IPS-18c (cell line): ENCODE measurements around the gene IFIT1B.
"Not testable (repeated sequence)": the region's sequence is repeated elsewhere in the genome, so short reads cannot be mapped to it uniquely, and the experiment has no call there.

Experiments
- H3K4me3 ChIP-seq: 2 replicates; pipeline ENCODE4 v1.7.0; 2013; ENCODE audit warnings: low read depth, mild to moderate bottlenecking, low read length, moderate library complexity; ENCODE audit not compliant: insufficient read depth
- H3K9me3 ChIP-seq: one replicate; pipeline ENCODE4 v1.6.1; 2013; ENCODE audit warnings: mild to moderate bottlenecking, low read length, moderate library complexity; ENCODE audit not compliant: control insufficient read depth, insufficient read depth

IFIT1B gene

DNA sequence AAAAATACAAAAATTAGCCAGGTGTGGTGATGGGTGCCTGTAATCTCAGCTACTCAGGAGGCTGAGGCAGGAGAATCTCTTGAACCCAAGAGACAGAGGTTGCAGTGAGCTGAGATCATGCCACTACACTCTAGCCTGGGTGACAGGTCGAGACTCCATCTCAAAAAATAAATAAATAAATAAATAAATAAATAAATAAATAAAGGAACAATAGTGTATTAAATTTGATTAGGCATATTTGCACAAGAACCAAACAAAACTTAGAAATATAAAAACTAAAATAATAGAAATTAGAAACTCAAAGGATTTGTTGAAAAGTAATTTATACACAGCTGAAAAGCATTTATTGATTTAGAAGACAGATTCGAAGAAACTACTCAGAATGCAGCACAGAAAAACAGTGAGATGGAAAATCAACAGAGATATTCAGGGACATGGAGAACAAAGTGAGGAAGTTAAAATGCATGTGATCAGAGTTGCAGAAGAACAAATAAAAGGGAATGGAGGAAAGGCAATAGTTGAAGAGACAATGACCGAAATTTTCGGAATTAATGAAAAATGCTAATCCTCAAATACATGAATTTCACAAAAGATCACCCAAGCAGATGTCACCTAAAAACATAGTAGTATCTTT lies 32.4 kb upstream of the IFIT1B start:
- H3K4me3 ChIP-seq: no peak overlapping the region
- no peaks in the 10 kb centered on the region for H3K9me3 ChIP-seq

DNA sequence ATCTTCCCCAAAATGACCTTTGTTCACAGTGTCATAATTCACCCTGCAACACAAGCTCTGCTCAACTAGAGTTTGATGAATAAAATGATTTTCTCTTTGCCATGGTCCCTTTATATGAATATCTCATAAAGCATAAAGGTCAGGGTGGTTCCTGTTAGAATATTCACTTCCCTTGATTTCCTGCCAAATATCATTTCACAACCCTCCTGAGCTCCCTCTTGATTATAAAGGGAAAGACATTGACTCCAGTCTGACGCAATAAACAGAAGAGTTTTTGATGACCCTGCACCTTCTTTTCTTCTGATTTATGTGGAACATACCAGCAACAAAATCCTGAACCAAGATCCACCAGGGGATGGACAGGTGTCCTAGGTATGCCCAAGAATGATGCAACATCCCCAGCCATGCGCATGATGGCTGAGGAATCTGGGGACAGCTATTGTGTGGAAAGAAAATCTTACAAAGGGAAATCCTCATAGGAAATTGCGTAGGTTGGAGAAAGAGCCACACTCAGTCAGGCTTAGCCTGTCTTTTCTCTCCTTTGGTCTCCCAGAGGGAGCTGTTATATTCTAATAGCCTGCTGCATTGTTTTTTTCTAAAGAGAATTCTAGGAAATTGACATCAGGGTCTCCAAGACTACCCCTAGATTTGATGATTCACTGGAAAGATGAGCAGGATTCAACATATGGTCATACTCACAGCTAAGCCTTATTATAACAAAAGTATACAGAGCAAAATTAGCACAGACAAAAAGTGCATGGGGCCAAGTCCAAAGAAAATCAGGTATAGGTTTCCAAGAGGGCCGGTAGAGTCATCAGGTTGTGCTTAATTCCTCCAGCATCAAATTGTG lies 31.2 kb upstream of the IFIT1B start:
- no peak overlapping the region for H3K4me3 ChIP-seq

DNA sequence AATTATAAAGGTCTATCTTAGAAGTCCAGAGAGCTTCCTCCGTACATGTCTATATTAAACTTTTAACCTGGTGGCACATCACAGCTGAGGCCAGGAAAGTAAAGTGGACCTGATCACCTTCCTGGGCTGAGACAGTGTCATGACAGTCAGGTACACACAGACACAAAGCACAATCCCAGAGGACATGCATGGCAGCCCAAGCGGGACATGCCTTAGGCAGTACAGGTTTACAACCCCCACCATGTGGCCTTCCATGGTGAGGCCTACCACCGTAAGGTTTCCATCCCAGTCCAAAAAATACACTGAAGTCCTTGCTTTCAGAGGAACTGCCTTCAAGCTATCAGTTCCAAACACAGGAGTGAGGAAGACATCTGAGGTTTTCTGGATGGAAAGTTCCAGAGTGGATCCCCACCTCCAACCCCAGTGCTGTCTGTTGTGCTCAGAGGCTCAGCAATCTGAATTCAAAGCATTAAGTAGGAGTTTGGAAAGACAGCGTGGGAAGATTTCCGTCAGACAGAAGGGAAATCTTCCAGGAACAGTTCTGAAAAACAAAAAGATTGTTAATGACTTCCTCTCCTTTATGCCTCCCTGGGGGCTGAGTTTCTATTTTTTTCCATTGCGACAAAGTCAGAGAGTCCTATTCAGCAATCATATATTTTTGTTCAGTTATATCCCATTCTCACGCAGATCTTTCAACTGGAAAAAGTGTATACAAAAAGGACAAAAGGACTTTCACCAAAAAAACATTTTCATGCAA lies 30.0 kb upstream of the IFIT1B start:
- Histone ChIP-seq H3K9me3 (no peaks in the 10 kb centered on the region), H3K4me3 (no peak overlapping the region)

More for the DNA sequence above, 31.2 kb upstream of the IFIT1B start:
- no peaks in the 10 kb centered on the region for H3K9me3 ChIP-seq

DNA sequence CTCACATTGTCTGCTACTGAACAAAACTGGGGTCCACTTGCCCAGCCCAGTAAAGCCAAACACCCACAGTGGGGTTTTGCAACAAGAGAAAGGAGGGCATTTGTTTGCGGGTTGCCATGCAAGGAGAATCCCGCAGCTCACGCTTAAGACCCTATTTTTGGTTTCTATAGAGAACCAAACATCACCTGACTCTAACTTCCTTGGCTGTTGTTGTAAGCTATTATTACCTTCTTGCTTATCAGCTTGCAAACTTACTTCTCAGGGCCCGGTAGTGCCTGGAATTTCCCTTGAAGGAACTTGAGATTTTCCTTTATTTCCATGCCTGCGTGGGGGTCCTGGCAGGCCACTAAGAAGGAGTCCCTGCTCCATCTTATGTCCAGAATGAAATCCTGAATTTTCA lies 29.4 kb upstream of the IFIT1B start:
- H3K4me3 ChIP-seq: no peak overlapping the region
- peaks cover 2% of the 10 kb centered on the region for H3K9me3 ChIP-seq

DNA sequence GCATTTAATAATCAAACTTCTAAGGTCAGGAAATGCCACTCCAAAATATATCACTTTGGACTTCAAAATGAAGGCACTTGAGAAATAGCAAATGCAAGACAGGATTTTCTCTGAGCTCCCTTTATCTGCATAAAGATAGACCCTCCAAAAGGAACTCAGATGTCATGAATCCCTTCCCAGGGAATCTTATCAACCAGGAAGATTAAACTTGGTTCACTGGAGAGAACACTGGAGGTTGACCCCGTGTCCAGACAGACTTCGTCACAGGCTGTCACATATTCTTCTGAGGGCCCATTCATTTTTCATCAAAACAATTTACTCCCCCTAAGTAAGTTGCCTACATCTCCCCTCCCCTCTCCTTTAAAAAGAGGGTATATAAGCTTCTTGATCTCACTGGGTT lies 28.9 kb upstream of the IFIT1B start:
- Histone ChIP-seq H3K9me3 (peaks cover 3% of the 10 kb centered on the region), H3K4me3 (no peak overlapping the region)

DNA sequence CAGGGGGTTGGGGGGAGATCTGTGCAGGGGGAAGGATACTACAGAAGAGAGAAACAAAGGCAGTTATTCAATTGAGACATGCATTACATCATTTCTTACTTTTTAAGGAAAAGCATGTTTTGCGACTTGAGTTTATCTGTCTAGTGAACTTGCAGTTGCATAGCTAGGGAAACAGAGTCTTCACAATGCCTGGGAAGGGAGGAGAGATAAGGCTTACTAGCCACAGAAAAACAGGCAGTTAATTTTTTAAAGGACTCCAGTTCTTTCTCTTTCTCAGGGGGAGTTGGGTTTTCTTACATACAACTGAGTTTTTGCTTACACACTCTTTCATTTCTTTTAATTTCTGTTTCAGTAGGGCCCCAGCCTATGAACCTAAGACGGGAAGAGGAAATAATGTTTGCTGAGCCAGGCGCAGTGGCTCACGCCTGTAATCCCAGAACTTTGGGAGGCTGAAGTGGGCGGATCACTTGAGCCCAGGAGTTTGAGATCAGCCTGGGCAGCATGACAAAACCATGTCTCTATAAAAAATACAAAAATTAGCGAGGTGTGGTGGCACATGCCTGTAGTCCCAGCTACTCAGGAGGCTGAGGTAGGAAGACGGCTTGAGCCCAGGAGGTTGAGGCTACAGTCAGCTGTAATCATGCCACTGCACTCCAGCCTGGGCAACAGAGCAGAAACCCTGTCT lies 27.1 kb upstream of the IFIT1B start:
- H3K4me3 ChIP-seq, H3K9me3 ChIP-seq: not testable (repeated sequence)

DNA sequence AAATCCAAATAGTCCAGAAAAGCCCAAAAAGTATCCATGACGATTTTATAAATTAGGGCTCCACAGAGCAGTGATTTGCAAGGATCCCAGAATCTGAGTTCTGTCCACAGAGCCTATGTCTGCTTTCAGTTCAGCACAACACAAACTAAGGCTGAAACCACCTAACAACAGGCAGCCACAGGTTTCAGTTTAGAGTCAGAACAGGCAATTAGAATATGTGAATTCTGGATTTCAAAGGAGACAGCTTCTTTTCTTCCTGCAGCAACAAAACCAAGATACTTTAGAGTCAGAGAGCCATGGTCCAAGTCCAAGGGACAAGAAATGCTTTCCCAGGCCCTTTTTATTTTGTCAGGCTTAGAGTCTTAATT lies 26.5 kb upstream of the IFIT1B start:
- H3K4me3 ChIP-seq: no peak overlapping the region
- peaks cover 3% of the 10 kb centered on the region for H3K9me3 ChIP-seq

DNA sequence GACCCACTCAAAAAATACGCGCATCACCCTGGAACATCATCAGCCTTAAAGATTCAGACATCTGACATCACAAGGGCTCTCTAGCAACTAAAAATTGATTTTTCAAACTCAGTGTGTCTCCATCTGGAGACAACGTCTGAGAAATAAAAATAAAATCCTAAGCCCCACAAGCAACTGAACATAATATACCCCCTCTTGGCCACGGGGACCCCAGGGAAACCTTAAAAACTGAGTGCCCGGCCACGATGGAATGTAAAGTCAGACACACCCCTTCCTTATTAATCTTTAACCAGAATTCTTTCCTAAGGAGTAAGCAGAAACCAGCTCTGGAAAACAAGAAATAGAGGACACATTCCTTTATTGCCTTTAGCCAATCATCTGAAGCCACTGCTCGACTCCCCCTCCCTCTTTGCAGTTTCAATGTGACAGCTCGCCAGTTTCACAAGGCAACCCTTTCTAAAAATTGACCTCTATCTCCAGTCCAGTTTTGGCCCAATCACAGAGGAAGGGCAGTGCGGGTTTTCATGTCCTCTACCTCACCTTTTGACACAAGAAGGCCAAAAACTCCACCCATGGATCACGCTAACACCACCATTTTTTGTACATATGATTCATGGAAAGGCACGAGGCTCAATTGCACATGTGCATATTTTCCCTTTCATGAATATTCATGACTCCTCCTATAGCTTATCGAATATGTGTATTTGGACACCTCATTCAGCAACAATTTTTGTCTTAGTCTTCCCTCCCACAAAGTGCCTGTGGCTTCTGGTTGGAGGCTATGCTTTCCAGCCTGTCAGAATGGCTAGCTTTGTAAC lies 25.9 kb upstream of the IFIT1B start:
- H3K9me3 ChIP-seq: peaks cover 3% of the 10 kb centered on the region

DNA sequence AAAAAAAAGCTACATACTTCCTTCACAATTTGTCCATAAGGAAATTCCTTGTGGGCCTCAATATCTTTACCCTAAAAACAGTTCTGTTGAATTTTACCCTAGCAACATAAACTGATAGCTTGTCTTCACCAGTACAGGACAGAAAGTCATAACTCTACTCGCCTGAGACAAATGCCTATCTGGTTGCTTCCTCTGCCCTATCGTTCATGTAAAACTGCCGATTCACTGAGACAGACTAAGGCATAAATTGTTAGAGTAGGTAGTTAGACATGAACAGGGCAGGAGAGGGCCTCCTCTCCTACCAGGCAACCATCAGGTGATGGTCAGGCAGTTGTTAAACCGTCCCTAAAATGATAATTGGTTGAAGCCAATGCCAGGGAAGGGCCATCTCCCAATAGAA lies 25.1 kb upstream of the IFIT1B start:
- H3K4me3 ChIP-seq: no peak overlapping the region
- peaks cover 3% of the 10 kb centered on the region for H3K9me3 ChIP-seq

More for the DNA sequence above, 25.9 kb upstream of the IFIT1B start:
- no peak overlapping the region for H3K4me3 ChIP-seq

DNA sequence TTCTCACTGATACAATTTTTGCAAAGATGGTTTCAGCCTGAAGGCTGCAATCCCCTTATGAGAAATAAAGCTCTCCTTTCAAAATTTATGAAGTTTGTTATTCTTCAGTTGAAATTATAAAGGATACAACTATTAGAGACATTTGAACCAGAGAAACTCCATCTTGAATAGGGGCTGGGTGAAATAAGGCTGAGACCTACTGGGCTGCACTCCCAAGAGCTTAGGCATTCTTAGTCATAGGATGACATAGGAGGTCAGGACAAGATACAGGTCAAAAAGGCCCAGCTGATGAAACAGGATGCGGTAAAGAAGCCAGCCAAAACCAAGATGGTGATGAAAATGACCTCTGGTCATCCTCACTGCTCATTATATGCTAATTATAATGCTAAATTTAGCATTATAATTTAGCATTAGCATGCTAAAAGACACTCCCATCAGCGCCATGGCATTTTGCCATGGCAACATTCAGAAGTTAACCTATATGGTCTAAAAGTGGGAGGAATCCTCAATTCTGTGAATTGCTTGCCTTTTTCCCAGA lies 22.4 kb upstream of the IFIT1B start:
- H3K9me3 ChIP-seq: peaks cover 3% of the 10 kb centered on the region
- H3K4me3 ChIP-seq: no peak overlapping the region

DNA sequence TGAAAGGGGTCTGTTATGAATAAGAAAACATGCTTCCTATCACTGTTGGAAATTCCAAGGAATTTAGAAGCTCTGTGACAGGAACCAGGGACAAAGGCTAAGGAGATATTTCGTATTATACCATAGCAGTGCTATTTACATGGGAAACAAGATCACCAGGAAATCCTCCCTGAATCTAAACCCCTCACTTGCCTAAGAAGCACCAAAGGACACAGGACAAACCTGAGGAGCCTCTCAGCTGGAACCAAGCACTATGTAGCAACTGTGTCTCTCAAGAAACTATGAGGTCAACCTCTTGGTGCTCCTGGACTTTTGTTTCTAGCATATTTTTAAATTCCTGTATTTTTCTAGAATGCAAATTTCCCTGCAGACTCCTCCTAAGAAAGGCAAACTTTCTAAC lies 20.8 kb upstream of the IFIT1B start:
- Histone ChIP-seq H3K4me3 (no peak overlapping the region), H3K9me3 (peaks cover 3% of the 10 kb centered on the region)

DNA sequence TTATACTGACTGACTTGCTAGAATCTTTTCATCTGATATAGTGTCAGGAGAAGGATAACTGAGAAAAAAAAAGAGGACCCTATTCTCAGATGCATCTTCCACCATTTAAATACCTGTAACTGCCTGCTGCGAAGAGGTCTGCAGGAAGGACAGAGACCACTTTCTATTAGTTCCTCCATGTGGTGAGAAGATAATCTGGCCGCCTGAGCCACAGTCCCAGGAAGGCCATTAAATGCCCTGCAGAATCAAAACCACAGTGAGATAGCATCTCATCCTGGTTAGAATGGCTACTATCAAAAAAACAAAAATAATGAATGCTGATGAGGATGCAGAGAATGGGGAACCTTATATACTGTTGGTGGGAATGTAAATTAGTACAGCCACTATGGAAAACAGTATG lies 19.9 kb upstream of the IFIT1B start:
- no peak overlapping the region for H3K4me3 ChIP-seq

DNA sequence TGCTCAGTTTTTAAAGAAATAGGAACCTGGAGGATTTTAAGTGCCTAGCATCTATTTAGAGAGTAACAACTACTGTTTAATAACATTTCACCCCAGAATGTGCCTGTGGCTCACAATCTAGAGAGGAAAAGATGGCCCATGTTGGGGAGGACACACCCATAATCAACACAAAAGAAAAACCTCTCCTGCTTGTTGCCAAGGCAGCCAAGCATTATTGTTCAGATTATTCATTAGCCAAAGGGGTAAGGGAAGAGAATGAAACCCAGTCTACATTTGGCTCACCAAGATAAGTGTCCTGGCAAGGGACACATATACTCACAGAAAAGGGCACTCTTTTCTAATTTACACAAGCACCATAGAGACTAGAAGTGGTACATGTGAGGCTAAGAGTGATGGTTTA lies 17.7 kb upstream of the IFIT1B start:
- Histone ChIP-seq H3K9me3 (no peaks in the 10 kb centered on the region), H3K4me3 (no peak overlapping the region)

More for the DNA sequence above, 19.9 kb upstream of the IFIT1B start:
- peaks cover 3% of the 10 kb centered on the region for H3K9me3 ChIP-seq

DNA sequence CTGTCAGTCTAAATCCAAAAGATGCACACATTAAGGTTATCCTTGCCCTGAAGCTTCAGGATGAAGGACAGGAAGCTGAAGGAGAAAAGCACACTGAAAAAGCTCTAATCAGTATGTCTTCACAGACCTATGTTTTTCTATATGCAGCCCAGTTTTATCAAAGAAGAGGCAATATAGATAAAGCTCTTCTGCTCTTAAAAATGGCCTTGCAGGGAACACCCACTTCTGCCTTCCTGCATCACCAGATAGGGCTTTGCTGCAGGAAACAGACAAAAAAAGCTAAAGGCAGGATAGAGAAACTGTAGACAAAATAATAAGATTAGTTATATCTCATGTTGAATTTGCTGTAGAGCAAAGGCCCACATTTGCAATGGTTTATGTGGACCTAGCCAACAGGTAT lies 14.9 kb upstream of the IFIT1B start:
- Histone ChIP-seq H3K4me3 (no peak overlapping the region), H3K9me3 (no peaks in the 10 kb centered on the region)

DNA sequence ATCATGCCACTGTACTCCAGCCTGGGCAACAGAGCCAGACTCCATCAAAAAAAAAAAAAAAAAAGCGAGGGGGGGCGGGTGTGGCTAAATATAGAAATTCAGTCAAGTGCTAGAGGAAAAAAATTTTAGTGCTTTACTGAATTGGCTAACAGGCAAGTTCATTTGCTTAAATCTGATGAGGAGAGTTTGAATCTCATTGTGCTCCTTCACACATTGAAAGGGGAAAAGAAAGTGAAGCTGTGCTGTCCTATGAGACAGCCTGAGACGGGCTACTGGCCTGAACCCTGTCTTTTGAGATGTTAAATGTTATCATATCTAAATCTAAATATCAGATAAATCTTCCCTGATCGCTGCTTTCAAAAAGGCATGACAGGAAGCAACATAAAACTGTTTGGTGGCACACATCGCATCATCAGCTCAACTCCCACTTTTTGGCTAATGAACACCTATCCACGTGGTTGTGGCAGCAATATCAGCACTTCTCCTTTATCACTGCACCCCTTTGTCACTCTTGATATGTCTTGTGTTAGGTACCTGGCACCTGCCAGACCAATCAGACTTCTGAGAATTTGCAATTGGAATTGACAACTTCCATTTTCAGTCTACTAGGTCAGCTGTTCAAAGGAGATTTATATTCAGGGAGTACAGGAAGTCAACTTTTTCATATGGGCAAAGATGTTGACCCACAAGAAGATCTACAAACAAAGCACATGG lies 14.0 kb upstream of the IFIT1B start:
- no peaks in the 10 kb centered on the region for H3K9me3 ChIP-seq

DNA sequence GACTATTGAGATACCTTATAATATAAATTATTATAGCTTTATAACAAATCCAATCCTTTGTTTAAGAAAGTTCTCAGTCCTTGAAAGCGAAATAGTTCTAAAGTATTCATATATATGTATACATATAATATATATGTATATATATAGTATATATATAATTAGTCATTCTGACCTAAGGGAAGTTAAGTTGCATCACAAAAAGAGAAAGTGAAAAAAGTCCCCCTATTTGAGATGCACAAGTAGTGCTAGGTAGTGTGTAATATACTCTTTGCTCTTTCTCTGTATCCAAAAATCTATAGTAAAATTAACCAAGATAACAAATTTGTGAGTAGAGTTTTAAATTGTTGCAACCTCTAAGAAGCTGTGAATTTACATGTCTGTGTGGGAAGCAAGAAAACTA lies 13.3 kb upstream of the IFIT1B start:
- no peak overlapping the region for H3K4me3 ChIP-seq
- no peaks in the 10 kb centered on the region for H3K9me3 ChIP-seq

More for the DNA sequence above, 14.0 kb upstream of the IFIT1B start:
- no peak overlapping the region for H3K4me3 ChIP-seq
